HS-27A (cell line): ENCODE results near the gene PCDHB2.
"Not testable (repeated sequence)": the region's sequence is repeated elsewhere in the genome, so short reads cannot be mapped to it uniquely, and the experiment has no call there.

Experiments used
- DNase-seq: peaks from one replicate; pipeline ENCODE4 v3.0.0-alpha.2; 2012; ENCODE audit warnings: low read depth, missing footprints

The PCDHB2 gene

DNA sequence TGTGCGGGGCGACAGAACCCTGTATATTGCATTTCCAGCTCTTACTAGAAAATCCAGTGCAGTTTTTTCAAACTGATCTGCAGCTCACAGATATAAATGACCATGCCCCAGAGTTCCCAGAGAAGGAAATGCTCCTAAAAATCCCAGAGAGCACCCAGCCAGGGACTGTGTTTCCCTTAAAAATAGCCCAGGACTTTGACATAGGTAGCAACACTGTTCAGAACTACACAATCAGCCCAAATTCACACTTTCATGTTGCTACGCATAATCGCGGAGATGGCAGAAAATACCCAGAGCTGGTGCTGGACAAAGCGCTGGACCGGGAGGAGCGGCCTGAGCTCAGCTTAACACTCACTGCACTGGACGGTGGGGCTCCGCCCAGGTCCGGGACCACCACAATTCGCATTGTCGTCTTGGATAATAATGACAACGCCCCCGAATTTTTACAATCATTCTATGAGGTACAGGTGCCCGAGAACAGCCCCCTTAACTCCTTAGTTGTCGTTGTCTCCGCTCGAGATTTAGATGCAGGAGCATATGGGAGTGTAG is 41.4 kb downstream of the PCDHB2 start:
- no peak for DNase-seq

DNA sequence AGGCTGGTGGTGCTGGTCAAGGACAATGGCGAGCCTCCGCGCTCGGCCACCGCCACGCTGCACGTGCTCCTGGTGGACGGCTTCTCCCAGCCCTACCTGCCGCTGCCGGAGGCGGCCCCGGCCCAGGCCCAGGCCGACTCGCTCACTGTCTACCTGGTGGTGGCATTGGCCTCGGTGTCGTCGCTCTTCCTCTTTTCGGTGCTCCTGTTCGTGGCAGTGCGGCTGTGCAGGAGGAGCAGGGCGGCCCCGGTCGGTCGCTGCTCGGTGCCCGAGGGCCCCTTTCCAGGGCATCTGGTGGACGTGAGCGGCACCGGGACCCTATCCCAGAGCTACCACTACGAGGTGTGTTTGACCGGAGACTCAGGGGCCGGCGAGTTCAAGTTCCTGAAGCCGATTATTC is 42.9 kb downstream of the PCDHB2 start:
- DNase-seq, result not testable (repeated sequence)
